Panc1 (cell line): ENCODE measurements around the gene CCDC169.
"Not testable (repeated sequence)": the region's sequence is repeated elsewhere in the genome, so short reads cannot be mapped to it uniquely, and the experiment has no call there.

ENCODE experiments used
- CTCF ChIP-seq: fragments of 450-650 bp; IDR thresholded peaks from 2 replicates; pipeline ENCODE4 v1.5.1; 2017; ENCODE audit warnings: mild to moderate bottlenecking
- REST ChIP-seq, 2 experiments: IDR thresholded peaks; 2 replicates each; pipeline ENCODE4 v1.6.1; 2011 to 2012; ENCODE audit warnings: low read depth in 2 of 2, control low read depth in 1 of 2, low read length in 1 of 2, mild to moderate bottlenecking in 1 of 2, moderate library complexity in 1 of 2; ENCODE audit not compliant: insufficient read depth in 1 of 2

DNA sequence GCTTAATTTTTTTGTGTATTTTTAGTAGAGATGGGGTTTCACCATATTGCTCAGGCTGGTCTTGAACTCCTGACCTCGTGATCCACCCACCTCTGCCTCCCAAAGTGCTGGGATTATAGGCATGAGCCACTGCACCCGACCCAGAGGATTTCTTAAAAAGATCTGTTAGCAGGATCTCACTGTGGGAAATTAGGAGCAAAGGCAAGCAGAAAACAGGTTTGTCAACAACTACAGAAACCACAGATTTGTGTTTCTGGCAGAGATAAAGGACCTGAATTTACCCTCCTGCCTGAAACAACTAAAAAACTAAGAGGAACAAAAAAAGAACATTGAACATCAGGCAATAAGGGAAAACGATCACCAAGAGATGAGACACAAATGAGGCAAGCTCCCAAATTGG is 1.9 kb upstream of the CCDC169 start:
- TF ChIP-seq CTCF; REST (IDR thresholded peaks at IDR 0.05; ENCODE audit: insufficient read depth in 1 of 2, low read depth in 2 of 2, low read length in 1 of 2): not testable (repeated sequence)
